Adrenal gland (tissue), 5 donors: ENCODE measurements around the gene ZNF397.

Experiments
- CTCF ChIP-seq, 6 experiments: fragments of 450-650 bp in 4 of 6; fragments of 200-600 bp in 2 of 6; sonication (generic) in 1 of 6; IDR thresholded peaks; 1 replicate in 5 of 6; 2 replicates in 1 of 6; pipeline versions ENCODE4 v1.5.1 to v1.8.0; 2016 to 2021; ENCODE audit warnings: antibody characterized with exemption in 6 of 6, mild to moderate bottlenecking in 2 of 6, moderate library complexity in 1 of 6
- POLR2A ChIP-seq, 2 donors: fragments of 450-650 bp; IDR thresholded peaks; one replicate each; pipeline ENCODE4 v1.6.1; 2017; ENCODE audit warnings: antibody characterized with exemption in 2 of 2, mild to moderate bottlenecking in 2 of 2, moderate library complexity in 1 of 2
- donor health status: DM: no; HTN: no; CAD: no.

DNA sequence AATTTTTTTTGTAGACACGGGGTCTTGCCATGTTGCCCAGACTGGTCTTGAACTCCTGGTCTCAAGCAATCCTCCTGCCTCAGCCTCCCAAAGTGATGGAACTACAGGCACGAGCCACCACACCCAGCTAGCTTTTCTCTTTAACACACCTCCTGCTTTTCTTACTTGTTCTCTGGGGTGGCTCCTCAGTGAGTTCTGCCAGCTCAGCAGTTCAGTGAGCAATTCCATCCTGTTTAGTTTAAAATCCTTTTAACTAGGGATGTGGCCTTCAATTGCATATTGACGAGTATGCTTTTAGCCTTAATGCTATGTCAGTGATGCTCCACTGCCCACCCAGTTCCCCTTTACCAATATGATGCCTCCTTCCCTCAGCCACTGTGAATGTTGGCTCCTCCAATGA lies 16.1 kb downstream of the ZNF397 start:
- TF ChIP-seq POLR2A (IDR thresholded peaks at IDR 0.05) (no peak), CTCF (IDR thresholded peaks at IDR 0.05) (no peak)
